ENCODE data around the gene NLN. TPM values are rescaled to one million over a fixed set of nuclear protein-coding genes. Genes with fewer than 3 reads are reported as not detected.
"Not testable (repeated sequence)": the region's sequence is repeated elsewhere in the genome, so short reads cannot be mapped to it uniquely, and the experiment has no call there.

The NLN gene
- total RNA-seq, 1 experiment from 2014 or later, result 47.1 TPM

- no peak for DNase-seq (ENCODE audit: low read depth)
Measured at GRCh38 chr5:65832152-65832551, 110.1 kb downstream of the NLN start.

GRCh38 chr5:65832603-65833228 is 110.7 kb downstream of the NLN start:
- no peak for DNase-seq (ENCODE audit: low read depth)

- DNase-seq (ENCODE audit: low read depth), result no peak
Measured at GRCh38 chr5:65833780-65834179, 111.8 kb downstream of the NLN start.

- DNase-seq (ENCODE audit: low read depth), result peak; percentile 48
Measured at GRCh38 chr5:65834306-65834705, 112.3 kb downstream of the NLN start.

GRCh38 chr5:65835191-65835590 is 113.2 kb downstream of the NLN start:
- no peak for DNase-seq (ENCODE audit: low read depth)

GRCh38 chr5:65837139-65837538 is 115.1 kb downstream of the NLN start:
- peak; percentile 88 for DNase-seq (ENCODE audit: low read depth)

GRCh38 chr5:65839170-65839569 is 117.2 kb downstream of the NLN start:
- not testable (repeated sequence) for DNase-seq (ENCODE audit: low read depth)

- DNase-seq (ENCODE audit: low read depth), result no peak
Measured at GRCh38 chr5:65840071-65840470, 118.1 kb downstream of the NLN start.

GRCh38 chr5:65844763-65845162 is 122.8 kb downstream of the NLN start:
- DNase-seq (ENCODE audit: low read depth), result not testable (repeated sequence)

- no peak for DNase-seq (ENCODE audit: low read depth)
Measured at GRCh38 chr5:65846101-65846500, 124.1 kb downstream of the NLN start.

- not testable (repeated sequence) for DNase-seq (ENCODE audit: low read depth)
Measured at GRCh38 chr5:65847019-65847418, 125.0 kb downstream of the NLN start.

- not testable (repeated sequence) for DNase-seq (ENCODE audit: low read depth)
Measured at GRCh38 chr5:65849918-65850317, 127.9 kb downstream of the NLN start.

GRCh38 chr5:65854925-65855324 is 132.9 kb downstream of the NLN start:
- no peak for DNase-seq (ENCODE audit: low read depth)

GRCh38 chr5:65855766-65856315 is 133.8 kb downstream of the NLN start:
- DNase-seq (ENCODE audit: low read depth), result no peak

- DNase-seq (ENCODE audit: low read depth), result no peak
Measured at GRCh38 chr5:65856520-65856919, 134.5 kb downstream of the NLN start.

- no peak for DNase-seq (ENCODE audit: low read depth)
Measured at GRCh38 chr5:65858316-65858715, 136.3 kb downstream of the NLN start.

GRCh38 chr5:65861830-65862241 is 139.8 kb downstream of the NLN start:
- peak; percentile 96 for DNase-seq (ENCODE audit: low read depth)

GRCh38 chr5:65862384-65862783 is 140.4 kb downstream of the NLN start:
- DNase-seq (ENCODE audit: low read depth), result no peak

- DNase-seq (ENCODE audit: low read depth), result no peak
Measured at GRCh38 chr5:65863747-65864146, 141.7 kb downstream of the NLN start.

GRCh38 chr5:65866837-65867521 is 145.0 kb downstream of the NLN start:
- DNase-seq (ENCODE audit: low read depth), result no peak

GRCh38 chr5:65867542-65868195 is 145.7 kb downstream of the NLN start:
- DNase-seq (ENCODE audit: low read depth), result peak; percentile 25

- no peak for DNase-seq (ENCODE audit: low read depth)
Measured at GRCh38 chr5:65868509-65868908, 146.5 kb downstream of the NLN start.

- DNase-seq (ENCODE audit: low read depth), result peak; percentile 82
Measured at GRCh38 chr5:65871182-65871581, 149.2 kb downstream of the NLN start.

Data from LHCN-M2 (cell line).